Spleen (tissue), 7 donors: ENCODE results near the gene ACACB.

Experiments used
- POLR2A ChIP-seq, 3 donors: fragments of 450-650 bp; IDR thresholded peaks; one replicate each; pipeline ENCODE4 v1.5.1; 2017; ENCODE audit warnings: antibody characterized with exemption in 3 of 3, mild to moderate bottlenecking in 1 of 3
- TF ChIP-seq, protein P1 (sequence below), 11 experiments: fragments of 200-600 bp in 7 of 11; fragments of 450-650 bp in 4 of 11; sonication (generic) in 4 of 11; IDR thresholded peaks in 8 of 11; conservative IDR thresholded peaks in 3 of 11; 1 replicate in 7 of 11; 2 replicates in 4 of 11; pipeline versions ENCODE4 v1.4.0 to v1.8.0; 2016 to 2021; ENCODE audit warnings: antibody characterized with exemption in 11 of 11, inconsistent platforms in 4 of 11, mild to moderate bottlenecking in 1 of 11
- donor health status: DM: no; HTN: no; CAD: no; lungs with moderate emphysema.
- donor health status: DM: no; HTN: no; CAD: no.
- donor health status: DM: no; HTN: no; CAD: no.

DNA sequence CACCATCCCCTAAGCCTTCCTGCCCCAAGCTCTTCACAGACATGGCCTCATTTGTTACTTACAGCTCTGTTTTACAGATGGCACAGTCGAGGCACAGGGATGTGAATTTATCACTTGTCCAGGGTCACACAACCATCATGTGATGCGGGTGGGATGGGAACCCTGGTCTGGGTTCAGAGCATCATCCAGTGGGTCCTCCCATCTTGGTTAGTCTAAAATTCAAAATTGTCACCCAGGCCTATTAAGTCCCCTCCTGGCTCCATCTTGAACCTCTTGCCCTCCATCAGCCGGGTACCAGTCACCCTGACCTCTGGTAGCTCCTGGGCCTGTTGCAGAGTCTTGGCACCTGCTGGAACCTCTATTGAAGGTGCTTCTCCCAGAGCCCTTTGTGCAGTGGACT, 52.9 kb downstream of the ACACB start:
- TF ChIP-seq, protein P1, sequence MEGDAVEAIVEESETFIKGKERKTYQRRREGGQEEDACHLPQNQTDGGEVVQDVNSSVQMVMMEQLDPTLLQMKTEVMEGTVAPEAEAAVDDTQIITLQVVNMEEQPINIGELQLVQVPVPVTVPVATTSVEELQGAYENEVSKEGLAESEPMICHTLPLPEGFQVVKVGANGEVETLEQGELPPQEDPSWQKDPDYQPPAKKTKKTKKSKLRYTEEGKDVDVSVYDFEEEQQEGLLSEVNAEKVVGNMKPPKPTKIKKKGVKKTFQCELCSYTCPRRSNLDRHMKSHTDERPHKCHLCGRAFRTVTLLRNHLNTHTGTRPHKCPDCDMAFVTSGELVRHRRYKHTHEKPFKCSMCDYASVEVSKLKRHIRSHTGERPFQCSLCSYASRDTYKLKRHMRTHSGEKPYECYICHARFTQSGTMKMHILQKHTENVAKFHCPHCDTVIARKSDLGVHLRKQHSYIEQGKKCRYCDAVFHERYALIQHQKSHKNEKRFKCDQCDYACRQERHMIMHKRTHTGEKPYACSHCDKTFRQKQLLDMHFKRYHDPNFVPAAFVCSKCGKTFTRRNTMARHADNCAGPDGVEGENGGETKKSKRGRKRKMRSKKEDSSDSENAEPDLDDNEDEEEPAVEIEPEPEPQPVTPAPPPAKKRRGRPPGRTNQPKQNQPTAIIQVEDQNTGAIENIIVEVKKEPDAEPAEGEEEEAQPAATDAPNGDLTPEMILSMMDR (IDR thresholded peaks at IDR 0.05 in 8 of 11, conservative IDR thresholded peaks at IDR 0.05 in 3 of 11): no peak
- no peak for TF ChIP-seq POLR2A (IDR thresholded peaks at IDR 0.05)
